B cell (primary cell): ENCODE data around the gene CD4.

Source experiments
- EZH2 ChIP-seq: IDR thresholded peaks from 2 replicates; pipeline ENCODE4 v1.6.1; 2012; ENCODE audit warnings: borderline replicate concordance, low read depth, mild to moderate bottlenecking, moderate library complexity, low read length; ENCODE audit not compliant: insufficient read depth, poor library complexity, severe bottlenecking
- TF ChIP-seq, protein P1 (sequence below): fragments of 200-600 bp; IDR thresholded peaks from one replicate; pipeline ENCODE4 v1.8.0; 2022; ENCODE audit warnings: antibody characterized with exemption, mild to moderate bottlenecking

DNA sequence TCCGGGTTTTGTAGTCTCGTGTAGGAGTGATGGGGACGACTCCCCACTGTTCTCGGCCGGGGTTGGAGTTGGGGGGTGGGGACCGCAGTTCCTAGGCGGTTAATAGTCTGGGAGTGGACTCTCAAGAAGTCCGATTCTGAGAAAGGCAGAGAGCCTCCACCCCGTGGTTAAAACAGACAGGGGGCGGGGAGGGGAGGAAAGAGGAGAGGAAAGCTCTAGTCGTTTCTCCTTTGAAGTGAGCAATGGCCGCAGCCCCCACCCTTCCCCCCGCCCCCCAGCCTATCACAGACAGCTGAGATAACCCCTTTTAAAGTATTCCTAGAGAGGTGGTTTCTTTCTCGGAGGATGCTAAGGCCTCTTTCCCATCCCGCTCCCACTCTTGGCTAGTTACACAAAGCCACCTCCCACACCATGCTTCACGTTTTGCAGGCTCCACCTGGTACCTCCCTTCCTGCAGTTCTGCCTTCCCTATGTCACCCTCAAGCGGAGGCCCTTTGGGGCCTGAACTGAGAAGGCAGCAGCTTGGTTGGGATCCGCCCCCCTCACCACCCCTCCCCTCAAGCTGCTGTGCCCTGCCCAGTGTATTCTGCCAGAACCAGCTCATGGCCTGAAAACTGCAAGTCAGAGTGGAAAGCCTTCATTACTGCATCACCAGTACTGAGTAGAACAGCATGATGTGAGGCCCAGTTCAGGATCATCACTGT, 63.5 kb downstream of the CD4 start:
- TF ChIP-seq, protein P1, sequence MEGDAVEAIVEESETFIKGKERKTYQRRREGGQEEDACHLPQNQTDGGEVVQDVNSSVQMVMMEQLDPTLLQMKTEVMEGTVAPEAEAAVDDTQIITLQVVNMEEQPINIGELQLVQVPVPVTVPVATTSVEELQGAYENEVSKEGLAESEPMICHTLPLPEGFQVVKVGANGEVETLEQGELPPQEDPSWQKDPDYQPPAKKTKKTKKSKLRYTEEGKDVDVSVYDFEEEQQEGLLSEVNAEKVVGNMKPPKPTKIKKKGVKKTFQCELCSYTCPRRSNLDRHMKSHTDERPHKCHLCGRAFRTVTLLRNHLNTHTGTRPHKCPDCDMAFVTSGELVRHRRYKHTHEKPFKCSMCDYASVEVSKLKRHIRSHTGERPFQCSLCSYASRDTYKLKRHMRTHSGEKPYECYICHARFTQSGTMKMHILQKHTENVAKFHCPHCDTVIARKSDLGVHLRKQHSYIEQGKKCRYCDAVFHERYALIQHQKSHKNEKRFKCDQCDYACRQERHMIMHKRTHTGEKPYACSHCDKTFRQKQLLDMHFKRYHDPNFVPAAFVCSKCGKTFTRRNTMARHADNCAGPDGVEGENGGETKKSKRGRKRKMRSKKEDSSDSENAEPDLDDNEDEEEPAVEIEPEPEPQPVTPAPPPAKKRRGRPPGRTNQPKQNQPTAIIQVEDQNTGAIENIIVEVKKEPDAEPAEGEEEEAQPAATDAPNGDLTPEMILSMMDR, result no peak
- no peak for TF ChIP-seq EZH2
